ENCODE measurements around the gene FAM124A. TPM values are rescaled to one million over a fixed set of nuclear protein-coding genes. Genes with fewer than 3 reads are reported as not detected.

FAM124A gene
- total RNA-seq, 1 experiment from 2014 or later = 1.1 TPM

DNA sequence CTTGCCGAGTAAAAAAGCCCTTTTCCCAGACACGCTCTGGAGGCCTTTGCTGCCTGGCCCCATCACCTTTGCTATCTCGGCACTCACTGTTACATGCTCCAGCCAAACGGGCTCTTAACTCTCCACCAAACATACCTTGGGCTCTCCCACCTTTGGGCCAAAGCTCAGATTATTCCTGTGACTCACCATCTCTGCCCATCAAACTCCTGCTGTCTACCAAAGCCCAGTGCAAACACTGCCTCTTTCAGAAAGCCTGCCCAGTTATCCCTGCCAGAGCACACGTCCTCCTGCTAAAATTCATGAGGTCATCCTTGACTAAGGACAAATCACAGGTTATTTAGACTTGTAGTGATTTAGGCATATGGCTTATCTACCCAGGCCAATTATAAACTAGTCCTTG is 69.1 kb downstream of the FAM124A start:
- ChIA-PET CTCF (no interaction called here), POLR2A (no interaction called here)
- intact Hi-C loops (cut with micrococcal nuclease; ENCODE audit: unreplicated experiment) = no loop called here
- TF ChIP-seq REST (IDR thresholded peaks at IDR 0.05; ENCODE audit: insufficient read depth in 1 of 2, low read depth in 2 of 2, low read length in 1 of 2) (no peak), TCF7L2 (IDR thresholded peaks at IDR 0.05; ENCODE audit: low read depth, low read length) (no peak), POLR2AphosphoS5 (IDR thresholded peaks at IDR 0.05; ENCODE audit: low read depth, low read length) (no peak), SIN3A (IDR thresholded peaks at IDR 0.05; ENCODE audit: borderline replicate concordance, insufficient read depth, low read depth, low read length) (no peak)
- TF ChIP-seq, protein P1, sequence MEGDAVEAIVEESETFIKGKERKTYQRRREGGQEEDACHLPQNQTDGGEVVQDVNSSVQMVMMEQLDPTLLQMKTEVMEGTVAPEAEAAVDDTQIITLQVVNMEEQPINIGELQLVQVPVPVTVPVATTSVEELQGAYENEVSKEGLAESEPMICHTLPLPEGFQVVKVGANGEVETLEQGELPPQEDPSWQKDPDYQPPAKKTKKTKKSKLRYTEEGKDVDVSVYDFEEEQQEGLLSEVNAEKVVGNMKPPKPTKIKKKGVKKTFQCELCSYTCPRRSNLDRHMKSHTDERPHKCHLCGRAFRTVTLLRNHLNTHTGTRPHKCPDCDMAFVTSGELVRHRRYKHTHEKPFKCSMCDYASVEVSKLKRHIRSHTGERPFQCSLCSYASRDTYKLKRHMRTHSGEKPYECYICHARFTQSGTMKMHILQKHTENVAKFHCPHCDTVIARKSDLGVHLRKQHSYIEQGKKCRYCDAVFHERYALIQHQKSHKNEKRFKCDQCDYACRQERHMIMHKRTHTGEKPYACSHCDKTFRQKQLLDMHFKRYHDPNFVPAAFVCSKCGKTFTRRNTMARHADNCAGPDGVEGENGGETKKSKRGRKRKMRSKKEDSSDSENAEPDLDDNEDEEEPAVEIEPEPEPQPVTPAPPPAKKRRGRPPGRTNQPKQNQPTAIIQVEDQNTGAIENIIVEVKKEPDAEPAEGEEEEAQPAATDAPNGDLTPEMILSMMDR (IDR thresholded peaks at IDR 0.05) = no peak
- ATAC-seq (no peak), DNase-seq (ENCODE audit: low read depth, low spot score) (no peak)
- Histone ChIP-seq H3K4me3 (ENCODE audit: low read depth in 2 of 2, low read length in 2 of 2) (no peak overlapping the region), H3K9me3 (ENCODE audit: control insufficient read depth, insufficient read depth, low read depth, low read length) (no peaks in the 10 kb centered on the region), H3K27ac (ENCODE audit: low read length) (no peak overlapping the region), H3K36me3 (ENCODE audit: control insufficient read depth, insufficient read depth, low read length) (no peaks in the 10 kb centered on the region), H3K4me1 (ENCODE audit: control insufficient read depth, insufficient read depth, low read length) (no peaks in the 10 kb centered on the region), H3K27me3 (ENCODE audit: control insufficient read depth, insufficient read depth, low read length) (0 out of 2 replicates have a peak, but pooled peaks cover 3% of the 10 kb centered on the region)
- BruUV-seq (replicated peaks) = no TSS peak
- in situ Hi-C loops (cut with HindIII; ENCODE audit: low pct_unique_long_range_greater_than_20kb, low sequenced_read_pairs) = no loop called here

GRCh38 chr13:51292000-51292565 is 69.9 kb downstream of the FAM124A start:
- ChIA-PET POLR2A (no interaction called here), CTCF (no interaction called here)
- no peak for DNase-seq (ENCODE audit: low read depth, low spot score)
- H3K9me3 ChIP-seq (ENCODE audit: control insufficient read depth, insufficient read depth, low read depth, low read length) = no peaks in the 10 kb centered on the region
- no peak overlapping the region for H3K27ac ChIP-seq (ENCODE audit: low read length)
- no peaks in the 10 kb centered on the region for H3K4me1 ChIP-seq (ENCODE audit: control insufficient read depth, insufficient read depth, low read length)
- in situ Hi-C loops (cut with HindIII; ENCODE audit: low pct_unique_long_range_greater_than_20kb, low sequenced_read_pairs) = no loop called here
- intact Hi-C loops (cut with micrococcal nuclease; ENCODE audit: unreplicated experiment) = no loop called here
- no peaks in the 10 kb centered on the region for H3K36me3 ChIP-seq (ENCODE audit: control insufficient read depth, insufficient read depth, low read length)
- no TSS peak for BruUV-seq (replicated peaks)
- no peak overlapping the region for H3K4me3 ChIP-seq (ENCODE audit: low read depth in 2 of 2, low read length in 2 of 2)
- ATAC-seq = no peak
- 0 out of 2 replicates have a peak, but pooled peaks cover 3% of the 10 kb centered on the region for H3K27me3 ChIP-seq (ENCODE audit: control insufficient read depth, insufficient read depth, low read length)
- TF ChIP-seq SIN3A (IDR thresholded peaks at IDR 0.05; ENCODE audit: borderline replicate concordance, insufficient read depth, low read depth, low read length) = no peak

DNA sequence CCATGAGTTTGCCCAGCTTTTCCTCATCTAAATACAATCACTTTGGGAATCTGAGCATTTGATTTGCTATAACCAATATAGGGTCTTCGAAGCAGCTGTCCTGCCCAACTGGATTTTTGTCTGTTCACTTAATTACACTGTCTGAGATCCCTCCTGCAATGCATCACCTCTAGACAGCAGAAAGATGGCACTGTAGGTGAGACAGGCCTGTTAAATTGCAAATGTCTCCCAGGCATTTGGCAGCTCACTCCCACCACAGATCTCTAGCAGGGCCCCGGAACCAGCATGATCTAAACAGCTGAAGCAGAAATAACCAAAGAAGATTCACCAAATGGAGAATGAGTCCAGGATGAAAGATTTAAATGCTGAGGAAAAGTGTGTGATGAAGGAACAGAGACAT is 75.4 kb downstream of the FAM124A start:
- Histone ChIP-seq H3K9me3 (ENCODE audit: control insufficient read depth, insufficient read depth, low read depth, low read length) (no peaks in the 10 kb centered on the region), H3K4me1 (ENCODE audit: control insufficient read depth, insufficient read depth, low read length) (no peaks in the 10 kb centered on the region), H3K27me3 (ENCODE audit: control insufficient read depth, insufficient read depth, low read length) (no peaks in the 10 kb centered on the region), H3K36me3 (ENCODE audit: control insufficient read depth, insufficient read depth, low read length) (no peaks in the 10 kb centered on the region), H3K4me3 (ENCODE audit: low read depth in 2 of 2, low read length in 2 of 2) (no peak overlapping the region), H3K27ac (ENCODE audit: low read length) (no peak overlapping the region)
- ChIA-PET CTCF (interaction anchor here (0.6 kb wide), 1 partner anchor 176 kb away, joined by 3 read pairs; no protein-coding TSS in a partner anchor), POLR2A (no interaction called here)
- DNase-seq (ENCODE audit: low read depth, low spot score) (no peak), ATAC-seq (no peak)
- TF ChIP-seq REST (IDR thresholded peaks at IDR 0.05; ENCODE audit: insufficient read depth in 1 of 2, low read depth in 2 of 2, low read length in 1 of 2) = no peak
- TF ChIP-seq POLR2AphosphoS5 (IDR thresholded peaks at IDR 0.05; ENCODE audit: low read depth, low read length) = no peak
- no peak for TF ChIP-seq TCF7L2 (IDR thresholded peaks at IDR 0.05; ENCODE audit: low read depth, low read length)
- TF ChIP-seq, protein P1 (IDR thresholded peaks at IDR 0.05) = no peak
- no peak for TF ChIP-seq SIN3A (IDR thresholded peaks at IDR 0.05; ENCODE audit: borderline replicate concordance, insufficient read depth, low read depth, low read length)
- in situ Hi-C loops (cut with HindIII; ENCODE audit: low pct_unique_long_range_greater_than_20kb, low sequenced_read_pairs) (no loop called here), intact Hi-C loops (cut with micrococcal nuclease; ENCODE audit: unreplicated experiment) (no loop called here)
- BruUV-seq (replicated peaks) = no TSS peak

All from Panc1 (cell line).